PC-9 (cell line): ENCODE results near the gene CDH10. TPM values are rescaled to one million over a fixed set of nuclear protein-coding genes. Genes with fewer than 3 reads are reported as not detected.

Experiments used
- BruUV-seq: library from RNA; stranded (reverse); fragments of 400-500 nt; replicated peaks from 2 replicates; lab custom pipeline; 2021; lab: Mats Ljungman, UMichigan
- CTCF ChIA-PET: fragments of 300-600 bp; sonication (Branson Sonifier 250); formaldehyde crosslinking; loops from one replicate; lab custom pipeline; 2022; ENCODE audit warnings: antibody characterized with exemption; lab: Charles Lee
- POLR2A ChIA-PET: fragments of 300-600 bp; sonication (Branson Sonifier 250); formaldehyde crosslinking; loops from one replicate; lab custom pipeline; 2022; ENCODE audit warnings: antibody characterized with exemption; ENCODE audit not compliant: unreplicated experiment; lab: Charles Lee
- DNase-seq, 2 experiments: peaks; one replicate each; pipeline versions ENCODE4 v3.0.0 to v3.0.0-alpha.2; 2015 to 2022; ENCODE audit warnings: mixed read lengths in 1 of 2
- H2AFZ ChIP-seq: fragments of 200-600 bp; sonication (generic); 2 replicates; pipeline ENCODE4 v1.8.1; 2017; ENCODE audit warnings: antibody characterized with exemption
- H3F3A ChIP-seq: fragments of 200-600 bp; sonication (generic); 2 replicates; pipeline ENCODE4 v1.8.1; 2017; ENCODE audit warnings: antibody characterized with exemption, mild to moderate bottlenecking, low read depth; ENCODE audit not compliant: insufficient read depth
- H3K27ac ChIP-seq: fragments of 200-600 bp; sonication (generic); 2 replicates; pipeline ENCODE4 v1.6.1; 2016; ENCODE audit warnings: mixed run types
- H3K27me3 ChIP-seq: fragments of 200-600 bp; sonication (generic); 2 replicates; pipeline ENCODE4 v1.6.1; 2016; ENCODE audit warnings: low read depth, mixed run types; ENCODE audit not compliant: insufficient read depth
- H3K36me3 ChIP-seq: fragments of 200-600 bp; sonication (generic); 2 replicates; pipeline ENCODE4 v1.6.1; 2016; ENCODE audit warnings: low read depth, mixed run types
- H3K4me1 ChIP-seq: fragments of 200-600 bp; sonication (generic); replicated peaks from 2 replicates; pipeline ENCODE4 v1.6.1; 2016; ENCODE audit warnings: mixed run types; ENCODE audit not compliant: insufficient read depth
- H3K4me2 ChIP-seq: fragments of 200-600 bp; sonication (generic); 2 replicates; pipeline ENCODE4 v1.6.1; 2017; ENCODE audit warnings: mixed run types
- H3K4me3 ChIP-seq: fragments of 200-600 bp; sonication (generic); 2 replicates; pipeline ENCODE4 v1.6.1; 2016; ENCODE audit warnings: mixed run types
- H3K79me2 ChIP-seq: fragments of 200-600 bp; sonication (generic); 2 replicates; pipeline ENCODE4 v1.6.1; 2017; ENCODE audit warnings: low read depth, mixed run types
- H3K9me2 ChIP-seq: fragments of 200-600 bp; sonication (generic); 2 replicates; pipeline ENCODE4 v1.8.1; 2017; ENCODE audit warnings: mild to moderate bottlenecking; ENCODE audit not compliant: insufficient read depth
- H3K9me3 ChIP-seq: fragments of 200-600 bp; sonication (generic); 2 replicates; pipeline ENCODE4 v1.8.1; 2016; ENCODE audit warnings: low read depth; ENCODE audit not compliant: insufficient read depth
- H4K20me1 ChIP-seq: fragments of 200-600 bp; sonication (generic); 2 replicates; pipeline ENCODE4 v1.8.1; 2017; ENCODE audit not compliant: insufficient read depth
- EZH2 ChIP-seq: fragments of 200-600 bp; sonication (generic); IDR thresholded peaks from 2 replicates; pipeline ENCODE4 v1.8.0; 2017; ENCODE audit warnings: antibody characterized with exemption, low read depth
- intact Hi-C: fragments of 100-400 bp; cut with micrococcal nuclease; formaldehyde crosslinking; loops from one replicate; pipeline ENCODE4 v1.10.0; 2022; ENCODE audit not compliant: unreplicated experiment
- total RNA-seq: library from RNA; stranded (reverse); gene quantifications from 2 replicates; pipeline ENCODE4 v1.2.3, GENCODE V29; 2021
- TF ChIP-seq, protein P1 (sequence below): fragments of 200-600 bp; sonication (generic); conservative IDR thresholded peaks from 2 replicates; pipeline ENCODE4 v1.6.1; 2017; ENCODE audit warnings: mixed run types, antibody characterized with exemption, mild to moderate bottlenecking, moderate library complexity

The CDH10 gene
- total RNA-seq, 1 experiment from 2014 or later: 0.20 TPM

DNA sequence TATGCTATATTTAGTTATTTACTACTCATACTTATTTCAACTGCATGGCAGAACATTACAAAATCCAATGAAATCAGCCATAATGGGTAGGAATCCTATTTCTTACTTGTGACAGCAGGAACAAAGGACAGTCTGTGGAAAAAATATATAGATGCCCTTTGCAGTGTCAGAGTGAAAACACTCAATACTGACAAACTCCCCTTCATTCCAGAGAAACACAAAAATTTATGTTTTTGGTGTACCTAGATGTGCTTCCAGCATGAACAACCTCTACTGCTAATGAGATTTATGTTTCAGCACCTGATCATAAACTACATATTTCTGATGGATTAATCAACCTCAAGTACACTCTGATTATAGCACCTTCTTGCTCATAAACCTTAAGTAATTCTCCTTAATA, 132.4 kb downstream of the CDH10 start:
- Histone ChIP-seq H3K4me3 (no peak overlapping the region), H3K27me3 (no peaks in the 10 kb centered on the region), H3F3A (no peaks in the 10 kb centered on the region), H2AFZ (no peak overlapping the region), H3K9me3 (no peaks in the 10 kb centered on the region), H3K27ac (no peak overlapping the region), H3K4me1 (no peaks in the 10 kb centered on the region), H3K4me2 (no peak overlapping the region), H3K36me3 (no peaks in the 10 kb centered on the region), H4K20me1 (no peaks in the 10 kb centered on the region), H3K79me2 (no peaks in the 10 kb centered on the region), H3K9me2 (no peaks in the 10 kb centered on the region)
- BruUV-seq: no TSS peak
- CTCF ChIA-PET: no interaction called here
- no peak for TF ChIP-seq EZH2
- TF ChIP-seq, protein P1, sequence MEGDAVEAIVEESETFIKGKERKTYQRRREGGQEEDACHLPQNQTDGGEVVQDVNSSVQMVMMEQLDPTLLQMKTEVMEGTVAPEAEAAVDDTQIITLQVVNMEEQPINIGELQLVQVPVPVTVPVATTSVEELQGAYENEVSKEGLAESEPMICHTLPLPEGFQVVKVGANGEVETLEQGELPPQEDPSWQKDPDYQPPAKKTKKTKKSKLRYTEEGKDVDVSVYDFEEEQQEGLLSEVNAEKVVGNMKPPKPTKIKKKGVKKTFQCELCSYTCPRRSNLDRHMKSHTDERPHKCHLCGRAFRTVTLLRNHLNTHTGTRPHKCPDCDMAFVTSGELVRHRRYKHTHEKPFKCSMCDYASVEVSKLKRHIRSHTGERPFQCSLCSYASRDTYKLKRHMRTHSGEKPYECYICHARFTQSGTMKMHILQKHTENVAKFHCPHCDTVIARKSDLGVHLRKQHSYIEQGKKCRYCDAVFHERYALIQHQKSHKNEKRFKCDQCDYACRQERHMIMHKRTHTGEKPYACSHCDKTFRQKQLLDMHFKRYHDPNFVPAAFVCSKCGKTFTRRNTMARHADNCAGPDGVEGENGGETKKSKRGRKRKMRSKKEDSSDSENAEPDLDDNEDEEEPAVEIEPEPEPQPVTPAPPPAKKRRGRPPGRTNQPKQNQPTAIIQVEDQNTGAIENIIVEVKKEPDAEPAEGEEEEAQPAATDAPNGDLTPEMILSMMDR: no peak
- DNase-seq: no peak
- POLR2A ChIA-PET: no interaction called here
- intact Hi-C loops: no loop called here

DNA sequence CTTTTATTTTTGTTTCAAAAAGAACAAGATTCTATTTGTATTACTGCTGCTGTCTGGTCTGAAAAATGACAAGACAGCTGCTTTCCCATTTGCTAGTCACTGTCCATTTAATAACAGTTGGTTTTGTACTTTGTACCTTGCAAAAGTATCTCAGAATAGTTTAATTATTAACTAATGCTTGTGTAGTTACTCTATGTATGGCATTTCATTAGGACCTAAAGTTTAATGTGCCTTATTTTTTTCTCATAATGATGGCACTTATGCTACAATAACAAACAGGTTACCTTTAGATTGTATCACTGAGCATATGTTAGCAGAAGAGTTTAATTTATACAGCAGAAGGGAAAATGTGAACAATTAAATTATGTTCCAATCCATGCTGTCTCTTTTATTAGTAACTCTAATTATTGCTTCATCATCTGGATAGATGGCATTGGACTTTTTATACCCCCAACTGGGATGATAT, 134.2 kb downstream of the CDH10 start:
- no peaks in the 10 kb centered on the region for H3K27me3 ChIP-seq
- no peak overlapping the region for H2AFZ ChIP-seq
- no peaks in the 10 kb centered on the region for H3K9me2 ChIP-seq
- H3K4me2 ChIP-seq: no peak overlapping the region
- no peaks in the 10 kb centered on the region for H3K9me3 ChIP-seq
- H3K27ac ChIP-seq: no peak overlapping the region
- no peaks in the 10 kb centered on the region for H3K36me3 ChIP-seq
- no peaks in the 10 kb centered on the region for H3K4me1 ChIP-seq
- no peak for TF ChIP-seq EZH2
- TF ChIP-seq, protein P1: no peak
- no peak for DNase-seq
- H3F3A ChIP-seq: no peaks in the 10 kb centered on the region
- H3K79me2 ChIP-seq: no peaks in the 10 kb centered on the region
- H4K20me1 ChIP-seq: no peaks in the 10 kb centered on the region
- ChIA-PET CTCF (no interaction called here), POLR2A (no interaction called here)
- no peak overlapping the region for H3K4me3 ChIP-seq
- intact Hi-C loops: no loop called here
- no TSS peak for BruUV-seq

DNA sequence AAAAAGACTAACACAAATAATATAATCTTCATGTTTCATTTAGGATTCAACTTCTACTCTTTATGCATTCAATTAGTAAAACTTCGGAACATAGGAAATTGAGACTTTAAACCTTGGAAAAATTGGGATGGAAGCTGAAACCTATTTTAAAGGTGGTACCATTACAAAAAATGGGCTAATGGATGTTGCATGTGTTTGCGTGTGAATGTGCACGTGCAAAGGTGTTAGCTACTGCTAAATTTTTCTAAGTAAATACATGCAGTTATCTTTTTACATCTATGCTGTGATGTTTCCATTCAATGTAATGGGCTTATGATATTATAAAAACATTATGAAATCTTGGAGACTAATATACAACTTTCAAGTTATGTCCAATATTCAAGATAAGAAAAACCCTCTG, 134.8 kb downstream of the CDH10 start:
- ChIA-PET CTCF (no interaction called here), POLR2A (no interaction called here)
- Histone ChIP-seq H3K4me3 (no peak overlapping the region), H3K9me2 (no peaks in the 10 kb centered on the region), H3K4me1 (no peaks in the 10 kb centered on the region), H3K9me3 (no peaks in the 10 kb centered on the region), H3K79me2 (no peaks in the 10 kb centered on the region), H3K27me3 (no peaks in the 10 kb centered on the region), H3K36me3 (no peaks in the 10 kb centered on the region), H3K4me2 (no peak overlapping the region), H3K27ac (no peak overlapping the region), H3F3A (no peaks in the 10 kb centered on the region), H2AFZ (no peak overlapping the region), H4K20me1 (no peaks in the 10 kb centered on the region)
- BruUV-seq: no TSS peak
- no peak for DNase-seq
- intact Hi-C loops: no loop called here
- TF ChIP-seq, protein P1: no peak
- TF ChIP-seq EZH2: no peak
